Urinary bladder (tissue), 4 donors: ENCODE results near the gene CRYBG2. TPM values are rescaled to one million over a fixed set of nuclear protein-coding genes. Genes with fewer than 3 reads are reported as not detected.
"Not testable (repeated sequence)": the region's sequence is repeated elsewhere in the genome, so short reads cannot be mapped to it uniquely, and the experiment has no call there.

Source experiments
- DNase-seq: peaks from one replicate; pipeline ENCODE4 v3.0.0-alpha.2; 2015; ENCODE audit errors: extremely low spot score
- H3K27ac ChIP-seq: one replicate; pipeline ENCODE4 v1.5.1; 2013; ENCODE audit warnings: low read depth, mild to moderate bottlenecking, moderate library complexity
- H3K36me3 ChIP-seq: one replicate; pipeline ENCODE4 v1.6.1; 2013; ENCODE audit warnings: mild to moderate bottlenecking, moderate library complexity; ENCODE audit not compliant: insufficient read depth
- H3K4me1 ChIP-seq: one replicate; pipeline ENCODE4 v1.6.1; 2013; ENCODE audit warnings: mild to moderate bottlenecking, moderate library complexity; ENCODE audit not compliant: insufficient read depth
- H3K4me3 ChIP-seq: one replicate; pipeline ENCODE4 v1.5.1; 2013; ENCODE audit warnings: low read depth, low read length
- WGBS: extraction: QIAGEN DNeasy Blood & Tissue Kit; methylation state at CpG from one replicate; pipeline ENCODE4 v1.1.7; 2013; 5-methylcytosine and 5-hydroxymethylcytosine counted together
- polyA plus RNA-seq: library from polyadenylated mRNA; stranded (reverse); fragments of 200-250 nt; gene quantifications from one replicate; pipeline ENCODE4 v1.2.3, GENCODE V29; 2013
- total RNA-seq: library from RNA; depleted of rRNA; stranded (reverse); fragments of >200 nt; gene quantifications from one replicate; pipeline ENCODE4 v1.2.3, GENCODE V29; 2014
- donor health status: healthy with polysubstance abuse.
- donor health status: healthy.

The CRYBG2 gene
- total and polyA plus RNA-seq, 2 donors: 1.5 to 3.3 TPM

- Histone ChIP-seq H3K4me3 (no peak overlapping the region), H3K4me1 (no peaks in the 10 kb centered on the region), H3K27ac (no peak overlapping the region), H3K36me3 (no peaks in the 10 kb centered on the region)
- 92% methylated on average over 4 of the region's 4 CpGs for WGBS
- no peak for DNase-seq
These were observed 22.1 kb upstream of the CRYBG2 start for GRCh38 chr1:26376050-26376449.

DNA sequence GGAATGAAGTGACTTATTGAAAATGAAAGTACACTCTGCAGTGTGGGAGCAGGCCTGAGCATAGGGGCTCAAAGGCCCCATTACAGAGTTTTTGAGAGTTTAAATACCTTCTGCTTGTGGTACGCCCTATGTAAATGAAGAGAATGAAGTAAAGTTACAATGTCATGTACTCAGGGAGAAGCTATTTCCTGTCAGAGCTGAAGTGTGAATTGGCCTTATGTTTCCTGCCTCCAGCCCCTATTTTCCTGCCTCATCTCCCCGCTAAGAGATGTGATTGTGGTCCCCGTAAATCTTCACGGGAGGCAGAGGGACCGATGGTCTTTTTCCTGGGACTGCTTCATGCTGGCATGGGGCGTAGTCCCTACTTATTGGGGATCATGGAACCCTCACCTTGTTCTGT is 21.2 kb upstream of the CRYBG2 start:
- H3K36me3 ChIP-seq: no peaks in the 10 kb centered on the region
- no peak for DNase-seq
- no peak overlapping the region for H3K27ac ChIP-seq
- H3K4me1 ChIP-seq: no peaks in the 10 kb centered on the region
- H3K4me3 ChIP-seq: no peak overlapping the region
- 47% methylated on average over 6 of the region's 6 CpGs for WGBS

DNA sequence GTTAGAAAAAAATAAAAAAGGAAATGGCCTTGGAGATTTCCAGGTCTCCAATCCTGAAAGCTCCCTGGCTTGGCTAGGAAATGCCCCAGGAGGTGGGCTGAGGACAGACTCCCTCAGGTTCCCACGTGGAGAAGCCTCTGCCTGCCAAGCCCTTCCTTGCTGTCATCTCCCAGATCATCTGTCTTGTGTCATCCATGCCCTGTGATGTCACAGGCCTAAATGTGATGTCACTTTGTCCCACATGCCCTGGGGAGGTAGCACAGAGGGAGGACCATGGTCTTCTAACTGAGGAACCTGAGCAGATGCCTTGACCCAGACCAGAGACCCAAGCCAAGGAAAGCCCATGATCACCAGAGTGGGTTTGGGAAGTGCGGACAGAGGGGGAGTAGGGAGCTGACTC is 20.4 kb upstream of the CRYBG2 start:
- not testable (repeated sequence) for H3K4me1 ChIP-seq, H3K4me3 ChIP-seq, H3K27ac ChIP-seq, H3K36me3 ChIP-seq, DNase-seq
- WGBS: 53% methylated on average over 2 of the region's 2 CpGs

GRCh38 chr1:26373789-26374188 is 19.9 kb upstream of the CRYBG2 start:
- WGBS: 27% methylated on average over 2 of the region's 2 CpGs
- Histone ChIP-seq H3K36me3 (no peaks in the 10 kb centered on the region), H3K27ac (no peak overlapping the region), H3K4me3 (no peak overlapping the region), H3K4me1 (no peaks in the 10 kb centered on the region)
- DNase-seq: no peak

DNA sequence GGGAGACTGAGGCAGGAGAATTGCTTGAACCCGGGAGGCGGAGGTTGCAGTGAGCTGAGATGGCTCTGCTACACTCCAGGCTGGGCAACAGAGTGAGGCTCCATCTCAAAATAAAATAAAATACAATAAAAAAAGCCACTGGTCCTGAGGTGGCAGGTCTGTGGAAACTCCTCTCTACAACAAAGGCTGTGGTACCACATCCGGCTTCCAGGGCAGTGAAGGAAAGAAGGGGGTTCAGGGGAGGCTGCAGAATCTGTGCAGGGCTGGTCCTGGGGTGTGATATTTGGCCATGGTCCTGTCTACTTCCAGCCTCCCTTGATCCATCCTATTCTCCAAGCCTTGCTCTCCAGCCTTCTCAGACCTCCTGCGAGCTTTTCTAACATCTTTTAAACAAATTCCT is 19.4 kb upstream of the CRYBG2 start:
- 68% methylated on average over 4 of the region's 4 CpGs for WGBS
- no peaks in the 10 kb centered on the region for H3K4me1 ChIP-seq
- H3K4me3 ChIP-seq: no peak overlapping the region
- no peak overlapping the region for H3K27ac ChIP-seq
- no peak for DNase-seq
- H3K36me3 ChIP-seq: no peaks in the 10 kb centered on the region

- WGBS: 78% methylated on average over 3 of the region's 3 CpGs
- not testable (repeated sequence) for H3K4me1 ChIP-seq, DNase-seq, H3K4me3 ChIP-seq, H3K27ac ChIP-seq, H3K36me3 ChIP-seq
These were observed 18.7 kb upstream of the CRYBG2 start, which contains the start of gene ZNF683 for GRCh38 chr1:26372611-26373010. Gene ZNF683, minus strand, starts transcription at chr1:26372750. Its CDS starts 4,179 bp downstream, at chr1:26368571.

DNA sequence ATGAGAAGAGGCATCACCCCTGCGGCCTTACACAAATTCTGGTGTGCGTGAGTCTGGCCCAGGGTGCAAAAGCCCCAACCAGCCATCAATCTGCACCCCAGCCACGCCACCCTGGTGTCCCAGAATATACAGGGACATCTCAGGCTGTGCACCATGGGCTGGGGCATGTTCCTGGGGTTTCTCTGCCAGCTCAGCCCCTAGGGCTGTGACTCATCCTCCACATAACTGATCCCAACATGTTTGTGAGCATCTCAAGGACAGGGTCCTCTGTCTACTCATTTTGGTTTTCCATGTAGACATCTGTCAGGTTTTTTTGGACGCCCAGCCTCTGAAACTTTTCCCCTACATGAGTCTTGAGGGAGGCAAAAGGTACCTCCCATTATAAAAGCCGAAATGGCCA is 18.1 kb upstream of the CRYBG2 start:
- no peak overlapping the region for H3K4me3 ChIP-seq
- DNase-seq: no peak
- 88% methylated on average over 5 of the region's 5 CpGs for WGBS
- H3K36me3 ChIP-seq: no peaks in the 10 kb centered on the region
- no peak overlapping the region for H3K27ac ChIP-seq
- no peaks in the 10 kb centered on the region for H3K4me1 ChIP-seq

- Histone ChIP-seq H3K36me3 (no peaks in the 10 kb centered on the region), H3K4me3 (no peak overlapping the region), H3K4me1 (no peaks in the 10 kb centered on the region), H3K27ac (no peak overlapping the region)
- no peak for DNase-seq
- WGBS: 58% methylated on average over 6 of the region's 6 CpGs
These were observed 16.9 kb upstream of the CRYBG2 start for GRCh38 chr1:26370591-26371382.

DNA sequence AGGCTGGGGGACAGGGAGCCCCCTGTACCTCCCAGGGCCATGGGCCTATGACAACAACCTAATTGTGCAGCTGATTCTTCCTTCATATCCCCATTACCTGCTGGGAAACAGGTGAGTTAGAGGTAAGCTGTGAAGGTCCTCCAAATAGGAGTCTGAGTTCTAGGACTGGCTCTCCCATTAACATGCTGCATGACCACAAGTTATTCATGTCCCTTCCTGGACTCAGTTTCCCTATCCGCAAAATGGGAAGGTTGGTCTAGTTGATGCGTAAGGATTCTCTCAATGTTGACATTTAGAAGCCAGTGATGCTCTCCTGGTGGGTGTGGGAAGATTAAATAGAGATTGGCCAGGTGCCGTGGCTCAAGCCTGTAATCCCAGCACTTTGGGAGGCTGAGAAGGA is 14.6 kb upstream of the CRYBG2 start:
- Histone ChIP-seq H3K36me3 (no peaks in the 10 kb centered on the region), H3K4me1 (no peaks in the 10 kb centered on the region), H3K4me3 (no peak overlapping the region), H3K27ac (no peak overlapping the region)
- WGBS: 93% methylated on average over 3 of the region's 3 CpGs
- no peak for DNase-seq

DNA sequence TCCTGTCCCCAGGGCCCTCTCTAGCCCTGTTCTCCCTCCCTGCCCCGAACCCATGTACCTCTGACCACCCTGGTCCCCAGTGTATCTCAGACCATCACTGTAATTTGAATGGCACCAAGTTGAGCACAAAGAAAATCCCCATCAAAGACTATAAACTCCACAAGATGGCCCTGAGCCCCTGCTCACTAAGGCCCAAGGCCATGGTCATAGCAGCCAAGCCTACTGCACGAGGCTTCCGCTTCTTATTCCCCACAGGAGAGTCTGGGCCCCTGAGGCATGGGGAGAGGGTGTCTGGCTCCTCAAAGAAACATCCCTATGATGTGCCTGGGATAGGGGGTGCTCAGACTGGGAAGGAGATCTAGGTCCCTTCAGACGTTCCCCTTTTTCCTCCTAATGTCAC is 14.1 kb upstream of the CRYBG2 start:
- H3K4me1 ChIP-seq: no peaks in the 10 kb centered on the region
- no peak for DNase-seq
- no peak overlapping the region for H3K27ac ChIP-seq
- WGBS: 66% methylated on average over 4 of the region's 4 CpGs
- H3K36me3 ChIP-seq: no peaks in the 10 kb centered on the region
- no peak overlapping the region for H3K4me3 ChIP-seq

GRCh38 chr1:26367441-26367840 is 13.5 kb upstream of the CRYBG2 start:
- no peak overlapping the region for H3K27ac ChIP-seq
- no peak for DNase-seq
- H3K36me3 ChIP-seq: no peaks in the 10 kb centered on the region
- WGBS: 85% methylated on average over 6 of the region's 6 CpGs
- no peak overlapping the region for H3K4me3 ChIP-seq
- H3K4me1 ChIP-seq: no peaks in the 10 kb centered on the region

DNA sequence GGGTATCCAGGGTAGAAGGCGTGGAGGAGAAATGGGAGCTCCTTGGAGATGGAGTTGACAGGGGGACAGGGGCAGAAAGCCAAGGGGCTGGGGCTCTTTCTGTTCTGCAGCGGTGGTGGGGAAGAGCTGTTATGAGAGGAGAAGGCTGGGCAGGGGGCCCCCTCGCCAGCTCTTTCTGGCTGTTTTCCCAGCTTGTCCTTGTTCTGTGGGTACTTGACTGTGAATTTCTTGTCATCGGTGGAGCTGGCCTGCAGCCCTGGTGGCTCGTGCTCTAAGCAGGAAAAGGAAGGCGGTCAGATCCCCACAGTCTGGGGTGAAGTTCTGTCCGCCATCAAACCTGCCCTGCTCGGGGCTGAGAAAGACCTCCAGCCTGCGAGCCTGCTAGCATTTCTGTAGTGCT is 11.0 kb upstream of the CRYBG2 start:
- whole genome bisulfite sequencing: 44% methylated on average over 9 of the region's 9 CpGs
- Histone ChIP-seq H3K4me3 (no peak overlapping the region), H3K36me3 (no peaks in the 10 kb centered on the region), H3K4me1 (no peaks in the 10 kb centered on the region), H3K27ac (no peak overlapping the region)
- DNase-seq: no peak

- DNase-seq: no peak
- H3K36me3 ChIP-seq: no peaks in the 10 kb centered on the region
- H3K4me1 ChIP-seq: no peaks in the 10 kb centered on the region
- no peak overlapping the region for H3K27ac ChIP-seq
- no peak overlapping the region for H3K4me3 ChIP-seq
- WGBS: 32% methylated on average over 26 of the region's 26 CpGs
These were observed 9.9 kb upstream of the CRYBG2 start for GRCh38 chr1:26363549-26364448.

DNA sequence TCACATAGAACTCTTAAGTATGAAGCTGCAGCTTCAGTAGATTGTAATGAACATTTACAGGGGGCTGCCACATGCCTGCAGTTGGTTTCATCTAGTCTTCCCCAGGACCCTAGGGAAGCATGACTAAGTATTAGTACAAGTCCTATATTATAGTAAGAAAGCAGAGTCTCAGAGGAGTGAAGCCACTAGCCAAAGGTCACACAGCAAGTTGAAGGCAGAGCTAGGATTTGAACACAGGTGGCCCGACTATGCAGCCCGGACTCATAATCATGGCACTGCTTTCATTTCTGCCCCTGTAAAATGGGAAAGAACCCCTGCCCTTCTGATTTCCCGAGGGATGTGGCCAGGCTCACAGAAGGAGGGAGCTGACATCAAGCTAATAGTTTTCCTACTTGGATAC is 8.4 kb upstream of the CRYBG2 start:
- no peak for DNase-seq
- H3K27ac ChIP-seq: no peak overlapping the region
- 89% methylated on average over 3 of the region's 3 CpGs for WGBS
- H3K36me3 ChIP-seq: no peaks in the 10 kb centered on the region
- H3K4me3 ChIP-seq: no peak overlapping the region
- H3K4me1 ChIP-seq: no peaks in the 10 kb centered on the region
